ENCODE data around the gene LRRC71.

The LRRC71 gene

GRCh38 chr1:156920233-156921052, at the start of gene LRRC71:
LRRC71 (plus strand) TSS chr1:156920632; CDS start chr1:156920804, 172 bp downstream.
- DNase-seq: peak; percentile 46 to 70

- no peak for DNase-seq
These were observed 46.8 kb upstream of the LRRC71 start for GRCh38 chr1:156873659-156874058.

GRCh38 chr1:156874142-156874541, 46.3 kb upstream of the LRRC71 start:
- DNase-seq: no peak

- no peak for DNase-seq
These were observed 45.7 kb upstream of the LRRC71 start for GRCh38 chr1:156874572-156875340.

GRCh38 chr1:156875341-156875615, 45.2 kb upstream of the LRRC71 start:
- no peak for DNase-seq

GRCh38 chr1:156876281-156876680, 44.2 kb upstream of the LRRC71 start:
- no peak for DNase-seq

- no peak for DNase-seq
These were observed 42.8 kb upstream of the LRRC71 start for GRCh38 chr1:156877433-156878170.

- DNase-seq: no peak
These were observed 40.6 kb upstream of the LRRC71 start for GRCh38 chr1:156879876-156880275.

- no peak for DNase-seq
These were observed 40.0 kb upstream of the LRRC71 start for GRCh38 chr1:156880473-156880872.

GRCh38 chr1:156881101-156881500, 39.3 kb upstream of the LRRC71 start:
- no peak for DNase-seq

GRCh38 chr1:156881663-156882062, 38.8 kb upstream of the LRRC71 start:
- DNase-seq: no peak

- no peak for DNase-seq
These were observed 37.9 kb upstream of the LRRC71 start for GRCh38 chr1:156882543-156882942.

- no peak for DNase-seq
These were observed 36.5 kb upstream of the LRRC71 start for GRCh38 chr1:156883919-156884318.

GRCh38 chr1:156884560-156885184, 35.8 kb upstream of the LRRC71 start:
- no peak for DNase-seq

GRCh38 chr1:156885314-156885713, 35.1 kb upstream of the LRRC71 start:
- DNase-seq: no peak

GRCh38 chr1:156885880-156886355, 34.5 kb upstream of the LRRC71 start:
- no peak for DNase-seq

GRCh38 chr1:156886583-156887281, 33.7 kb upstream of the LRRC71 start:
- DNase-seq: no peak

GRCh38 chr1:156887317-156887716, 33.1 kb upstream of the LRRC71 start:
- no peak for DNase-seq

GRCh38 chr1:156887734-156888133, 32.7 kb upstream of the LRRC71 start:
- no peak for DNase-seq

- peak; percentile 35 to 52 for DNase-seq
These were observed 30.4 kb upstream of the LRRC71 start for GRCh38 chr1:156889802-156890580.

All from stimulated activated CD4-positive, alpha-beta T cell treated with anti-CD3 and anti-CD28 coated beads, Interleukin-4, amount 100 ng/mL, for 4 hours (primary cell).